Measurements from ENCODE around the gene PRKAB1.
"Not testable (repeated sequence)": the region's sequence is repeated elsewhere in the genome, so short reads cannot be mapped to it uniquely, and the experiment has no call there.

PRKAB1 gene

GRCh38 chr12:119685375-119685774 lies 17.4 kb downstream of the PRKAB1 start:
- DNase-seq = no peak

DNA sequence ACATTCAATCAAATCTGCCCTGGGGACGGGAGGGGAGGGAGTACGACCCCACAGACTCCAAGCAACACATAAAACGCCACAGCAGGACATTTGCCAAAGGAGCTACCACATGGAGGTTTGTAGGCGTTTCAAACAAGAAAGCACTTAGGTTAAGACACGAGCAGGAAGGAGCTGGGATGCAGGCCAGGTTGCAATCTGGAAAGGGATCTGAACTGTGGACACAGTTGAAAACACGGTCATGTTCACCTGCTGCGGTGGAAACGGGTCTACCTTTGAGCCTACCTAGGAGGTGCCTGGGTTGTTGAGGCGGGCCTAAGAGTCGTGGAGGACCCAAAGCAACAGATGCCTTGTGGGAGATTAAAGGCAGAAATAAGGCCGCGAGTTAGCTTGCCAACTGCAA lies 18.4 kb downstream of the PRKAB1 start:
- DNase-seq = no peak

DNA sequence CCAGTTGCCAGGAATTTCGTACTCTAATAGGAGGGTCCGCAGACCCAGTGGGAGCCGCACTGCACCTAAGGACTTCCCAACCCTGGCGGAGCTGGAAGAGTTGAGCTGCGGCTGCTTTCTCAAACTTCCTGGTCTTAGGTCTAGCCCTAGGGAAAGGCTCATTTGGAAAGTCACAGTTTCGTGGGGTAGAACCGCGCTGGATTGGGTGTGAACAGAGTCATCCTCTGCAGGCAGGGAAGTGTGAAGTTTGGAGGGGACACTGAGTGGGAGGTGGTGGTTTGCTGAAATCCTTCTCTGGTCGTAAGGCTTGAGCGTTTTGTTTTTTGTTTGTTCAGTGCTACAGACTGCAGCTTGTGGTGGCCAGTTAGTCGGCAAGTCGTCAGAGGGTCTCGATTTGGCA lies 18.8 kb downstream of the PRKAB1 start:
- no peak for DNase-seq

DNA sequence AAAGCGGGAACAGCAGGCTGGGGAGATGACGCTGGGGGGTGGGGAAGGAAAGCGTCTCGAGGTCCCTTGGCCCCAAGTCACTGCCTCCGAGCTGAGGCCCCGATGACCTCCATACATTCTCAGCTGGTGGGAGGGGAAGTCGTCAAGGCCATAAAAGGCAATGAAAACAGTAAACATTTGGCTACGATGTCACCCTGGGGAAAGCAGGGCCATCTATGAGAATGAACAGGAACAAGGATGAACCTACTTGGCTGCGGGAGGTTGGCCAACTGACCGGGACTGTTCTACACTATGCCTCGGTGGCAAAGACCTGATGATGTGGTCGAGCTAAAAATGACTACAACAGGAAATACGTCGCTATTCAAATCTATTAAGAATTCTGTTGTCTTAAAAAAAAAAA lies 19.5 kb downstream of the PRKAB1 start:
- DNase-seq = no peak

- no peak for DNase-seq
These were observed 19.9 kb downstream of the PRKAB1 start for GRCh38 chr12:119687879-119688278.

GRCh38 chr12:119689935-119690500 lies 22.1 kb downstream of the PRKAB1 start:
- DNase-seq = no peak

- DNase-seq = no peak
These were observed 23.4 kb downstream of the PRKAB1 start for GRCh38 chr12:119691202-119691810.

DNA sequence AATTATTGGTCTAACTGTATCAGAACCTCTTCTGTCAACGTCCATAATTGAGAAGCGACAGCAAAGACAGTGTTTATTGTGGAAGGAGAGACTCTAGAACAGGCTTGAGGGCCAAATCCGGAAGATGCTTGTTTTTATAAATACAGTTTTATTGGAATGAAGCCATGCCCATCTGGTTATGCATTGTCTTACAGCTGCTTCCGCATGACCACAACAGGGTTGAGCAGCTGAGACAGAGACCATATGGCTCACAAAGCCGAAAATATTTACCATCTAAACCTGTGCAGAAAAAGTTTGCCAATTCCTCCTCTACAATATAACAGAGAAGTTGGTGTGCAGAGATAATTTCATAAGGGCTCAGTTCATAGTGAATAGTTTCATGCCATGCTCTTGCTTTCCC lies 24.5 kb downstream of the PRKAB1 start:
- DNase-seq = no peak

GRCh38 chr12:119692997-119693396 lies 25.1 kb downstream of the PRKAB1 start:
- no peak for DNase-seq

GRCh38 chr12:119693511-119693910 lies 25.6 kb downstream of the PRKAB1 start:
- DNase-seq = no peak

DNA sequence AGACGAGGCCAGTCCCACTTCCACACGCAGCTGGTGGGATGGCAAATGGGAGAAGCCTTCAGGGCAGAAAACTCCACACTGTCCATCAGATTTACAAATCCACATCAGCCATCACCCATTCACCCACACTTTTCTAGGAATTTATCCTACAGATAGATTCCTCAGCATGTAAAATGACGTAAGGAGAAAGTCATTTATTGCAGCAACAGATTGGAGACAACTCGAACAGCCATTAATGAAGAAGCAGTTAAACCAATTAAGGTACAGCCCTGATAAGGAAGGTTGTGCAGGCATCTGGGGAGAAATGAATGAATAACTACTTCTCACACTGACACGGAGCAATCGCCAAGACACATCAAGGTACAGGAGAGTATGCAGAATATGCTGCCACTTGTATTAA lies 26.2 kb downstream of the PRKAB1 start:
- no peak for DNase-seq

- no peak for DNase-seq
These were observed 27.1 kb downstream of the PRKAB1 start for GRCh38 chr12:119695034-119695433.

DNA sequence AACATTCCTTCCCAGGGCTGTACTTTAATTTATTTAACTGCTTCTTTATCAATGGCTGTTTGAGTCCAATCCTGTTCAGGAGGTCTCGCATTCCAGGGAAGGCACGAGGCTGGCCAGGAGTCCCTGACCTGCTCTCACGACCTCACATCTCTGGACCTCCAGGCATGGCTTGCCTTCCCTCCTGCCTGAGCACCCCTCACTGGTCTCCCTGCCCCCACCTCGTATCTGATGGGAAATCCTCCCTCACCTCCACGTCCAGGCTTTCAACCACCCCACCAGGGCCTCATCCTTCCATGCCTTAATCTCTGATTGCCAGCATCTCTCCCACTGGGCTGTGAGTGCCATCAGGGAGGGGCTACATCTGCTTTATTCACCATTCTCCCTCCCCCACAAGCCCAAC lies 29.0 kb downstream of the PRKAB1 start:
- no peak for DNase-seq

DNA sequence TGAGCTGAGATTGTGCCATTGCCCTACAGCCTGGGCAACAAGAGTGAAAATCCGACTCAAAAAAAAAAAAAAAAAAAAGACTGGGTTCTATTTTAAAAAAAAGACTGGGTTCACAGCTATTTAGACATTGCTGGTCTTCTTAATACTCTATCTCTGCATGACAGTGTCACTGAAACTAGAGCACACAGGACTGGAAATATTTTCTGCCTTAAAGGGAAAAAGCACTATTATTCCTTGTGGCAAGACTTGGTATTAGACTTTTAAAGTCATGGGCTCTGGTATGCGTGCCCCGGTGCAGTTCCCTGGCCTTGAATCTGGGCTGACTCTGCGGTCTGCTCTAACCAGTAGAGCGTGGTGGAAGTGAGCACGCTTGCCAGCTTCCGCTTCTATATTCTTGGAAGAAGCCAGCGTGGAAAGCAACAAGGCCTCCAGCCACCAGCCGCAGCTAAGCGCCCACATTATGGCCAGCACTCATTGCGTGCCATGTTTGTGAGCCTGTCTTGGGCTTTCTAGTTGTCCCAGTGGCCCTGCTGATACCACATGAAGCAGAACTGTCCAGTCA lies 31.3 kb downstream of the PRKAB1 start:
- no peak for DNase-seq

DNA sequence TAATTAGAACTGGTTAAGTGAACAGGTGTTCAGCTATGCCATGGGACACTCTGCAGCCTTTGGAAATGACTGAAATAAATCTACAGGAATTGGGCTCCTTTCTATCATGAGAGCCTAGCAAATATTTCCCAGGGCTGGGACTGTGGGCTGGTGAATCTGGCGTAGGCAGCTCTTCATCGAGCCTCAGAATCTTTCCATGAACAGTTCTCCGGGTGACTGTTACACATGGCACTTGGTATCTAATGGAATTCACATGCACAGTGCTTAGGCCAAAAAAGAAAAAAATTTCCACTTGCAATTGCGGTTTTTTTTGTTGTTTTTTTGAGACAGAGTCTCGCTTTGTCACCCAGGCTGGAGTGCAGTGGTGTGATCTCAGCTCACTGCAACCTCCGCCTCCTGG lies 32.1 kb downstream of the PRKAB1 start:
- DNase-seq = no peak

GRCh38 chr12:119704065-119704747 lies 36.3 kb downstream of the PRKAB1 start:
- no peak for DNase-seq

DNA sequence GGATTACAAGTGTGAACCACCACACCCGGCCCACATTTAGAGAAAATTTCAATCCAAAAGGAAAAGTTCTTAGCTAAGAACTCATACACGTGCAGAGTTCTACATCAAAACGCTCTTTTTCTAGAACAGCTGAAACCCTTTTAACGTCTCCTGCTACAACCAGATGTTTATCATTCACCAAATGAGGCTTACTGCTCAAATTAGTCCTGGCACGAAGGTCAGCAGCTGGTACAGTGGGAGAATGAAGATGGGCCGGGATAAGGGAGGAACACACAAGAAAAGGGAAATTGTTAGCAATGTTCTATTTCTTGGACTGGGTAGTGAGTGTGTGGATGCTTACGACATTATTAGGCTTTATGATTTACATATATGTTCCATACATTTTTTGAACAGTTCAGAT lies 37.2 kb downstream of the PRKAB1 start:
- DNase-seq = no peak

GRCh38 chr12:119706427-119706826 lies 38.5 kb downstream of the PRKAB1 start:
- DNase-seq = not testable (repeated sequence)

DNA sequence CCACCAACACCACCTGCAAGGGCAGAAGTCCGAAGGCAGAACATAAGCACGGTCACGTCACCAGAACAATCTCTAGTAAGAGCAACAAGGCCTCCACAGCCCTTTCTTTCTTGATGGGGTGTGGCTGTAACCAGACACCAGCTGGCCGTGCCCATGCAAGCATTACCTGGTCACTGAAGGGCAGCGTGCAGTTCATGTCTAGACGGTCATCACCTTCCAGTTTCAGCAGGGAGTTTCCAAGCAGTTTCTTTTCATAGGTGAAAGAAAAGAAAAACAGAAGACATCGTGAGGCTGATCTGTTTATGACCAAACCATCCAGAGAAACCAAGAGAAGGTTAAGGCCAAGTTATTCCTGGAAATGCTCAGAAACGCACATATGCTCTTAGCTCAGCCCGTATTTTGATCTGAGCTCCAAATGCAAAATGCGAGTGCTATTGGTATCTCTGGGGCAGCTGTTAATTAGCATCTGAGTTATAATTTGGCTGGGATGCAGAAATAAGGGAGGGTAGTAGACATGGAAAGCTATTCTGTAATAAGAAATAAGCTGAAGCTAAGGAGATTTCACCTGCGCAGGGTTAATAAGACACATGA lies 42.5 kb downstream of the PRKAB1 start:
- DNase-seq = no peak

DNA sequence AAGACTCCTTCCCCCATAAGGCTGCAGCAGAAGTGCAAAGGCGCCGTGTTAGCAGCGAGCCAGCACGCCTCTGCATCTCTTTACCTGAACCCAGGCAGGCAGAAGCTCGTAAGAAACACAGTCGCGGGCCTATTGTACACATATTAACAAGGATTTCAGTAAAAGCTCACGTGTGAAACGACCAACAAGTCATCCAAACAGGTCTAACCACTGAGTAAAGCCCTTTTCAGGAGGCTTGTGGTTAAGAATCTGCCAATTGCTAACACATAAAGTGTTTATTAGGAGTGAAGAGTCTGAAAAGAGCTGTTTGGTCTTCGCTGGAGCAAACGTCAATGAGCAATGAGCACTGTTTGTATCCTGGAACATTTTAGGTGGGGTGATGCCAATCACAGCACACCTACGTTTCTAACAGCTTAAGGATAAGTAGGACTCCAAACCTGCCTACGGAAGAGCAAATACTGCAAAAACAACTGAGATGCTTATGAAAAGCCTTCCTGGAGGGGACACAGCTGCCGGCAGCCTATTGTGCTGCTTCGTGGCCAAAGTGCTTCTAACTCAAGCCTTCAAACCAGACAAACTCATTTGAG lies 43.1 kb downstream of the PRKAB1 start:
- no peak for DNase-seq

DNA sequence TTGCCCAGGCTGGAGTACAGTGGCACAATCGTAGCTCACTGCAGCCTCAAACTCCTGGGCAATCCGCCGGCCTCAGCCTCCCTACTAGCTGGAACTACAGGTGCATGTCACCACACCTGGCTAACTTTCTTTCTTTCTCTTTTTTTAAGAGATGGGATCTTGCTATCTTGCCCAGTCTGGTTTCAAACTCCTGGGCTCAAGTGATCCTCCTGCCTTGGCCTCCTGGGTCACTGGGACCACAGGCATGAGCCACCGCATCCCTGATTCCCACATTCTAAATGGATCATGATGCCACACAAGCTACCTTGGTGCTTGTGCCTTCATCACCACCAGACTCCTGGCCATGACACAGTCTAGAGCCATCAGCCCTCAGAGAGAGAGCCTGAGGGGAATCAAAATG lies 43.8 kb downstream of the PRKAB1 start:
- DNase-seq = no peak

GRCh38 chr12:119712721-119713120 lies 44.8 kb downstream of the PRKAB1 start:
- DNase-seq = no peak

GRCh38 chr12:119713551-119714031 lies 45.7 kb downstream of the PRKAB1 start:
- DNase-seq = peak; percentile 22
